Naive thymus-derived CD4-positive, alpha-beta T cell (primary cell): Measurements from ENCODE around the gene TNRC6C. TPM values are rescaled to one million over a fixed set of nuclear protein-coding genes. Genes with fewer than 3 reads are reported as not detected.

Experiments
- ATAC-seq: fragments of 150-1000 bp; cut with Tn5 transposase; 2 replicates; pipeline ENCODE4 v1.10.0; 2021; ENCODE audit warnings: mild to moderate bottlenecking, moderate library complexity
- CTCF ChIA-PET: fragments of 350-600 bp; sonication (Branson Sonifier 250); formaldehyde crosslinking; loops from one replicate; lab custom pipeline; 2021; ENCODE audit warnings: antibody characterized with exemption; lab: Charles Lee
- POLR2A ChIA-PET: fragments of 350-600 bp; sonication (Branson Sonifier 250); formaldehyde crosslinking; loops from one replicate; lab custom pipeline; 2021; ENCODE audit warnings: antibody characterized with exemption, inconsistent platforms; lab: Charles Lee
- DNase-seq, 9 donors: peaks; one replicate each; pipeline versions ENCODE4 v3.0.0 to v3.0.0-alpha.2; 2020 to 2022; ENCODE audit warnings: mixed read lengths in 1 of 9
- H3K27ac ChIP-seq: one replicate; pipeline ENCODE4 v1.7.0; 2013; ENCODE audit warnings: mild to moderate bottlenecking, low read depth, low read length, moderate library complexity
- H3K27me3 ChIP-seq, 2 donors: one replicate each; pipeline ENCODE4 v1.7.0; 2013; ENCODE audit warnings: low read length in 2 of 2, mild to moderate bottlenecking in 2 of 2, moderate library complexity in 2 of 2; ENCODE audit not compliant: control insufficient read depth in 2 of 2, insufficient read depth in 2 of 2
- H3K36me3 ChIP-seq, 3 experiments: 1 replicate in 2 of 3; 2 replicates in 1 of 3; pipeline ENCODE4 v1.7.0; 2013; ENCODE audit warnings: low read length in 3 of 3, mild to moderate bottlenecking in 3 of 3, moderate library complexity in 1 of 3; ENCODE audit not compliant: insufficient read depth in 3 of 3, control insufficient read depth in 2 of 3
- H3K4me1 ChIP-seq, 2 donors: one replicate each; pipeline ENCODE4 v1.7.0; 2013; ENCODE audit warnings: low read length in 2 of 2, mild to moderate bottlenecking in 2 of 2, moderate library complexity in 1 of 2; ENCODE audit not compliant: control insufficient read depth in 2 of 2, insufficient read depth in 2 of 2
- H3K4me3 ChIP-seq: 2 replicates; pipeline ENCODE4 v1.7.0; 2013; ENCODE audit warnings: mild to moderate bottlenecking, low read length
- H3K9me3 ChIP-seq, 3 experiments: 1 replicate in 2 of 3; 2 replicates in 1 of 3; pipeline ENCODE4 v1.7.0; 2013; ENCODE audit warnings: low read length in 3 of 3; ENCODE audit not compliant: control insufficient read depth in 2 of 3
- H3K27ac Mint-ChIP-seq, 9 donors: one replicate each; pipeline ENCODE4 v1.8.0; 2020 to 2022; ENCODE audit warnings: mixed read lengths in 9 of 9, mild to moderate bottlenecking in 8 of 9, moderate library complexity in 5 of 9, inconsistent platforms in 2 of 9
- H3K27me3 Mint-ChIP-seq, 5 donors: one replicate each; pipeline ENCODE4 v1.8.0; 2021 to 2022; ENCODE audit warnings: mixed read lengths in 5 of 5, mild to moderate bottlenecking in 1 of 5
- H3K36me3 Mint-ChIP-seq, 5 donors: one replicate each; pipeline ENCODE4 v1.8.0; 2020 to 2022; ENCODE audit warnings: mixed read lengths in 5 of 5, mild to moderate bottlenecking in 3 of 5, inconsistent platforms in 1 of 5
- H3K4me1 Mint-ChIP-seq, 7 donors: one replicate each; pipeline ENCODE4 v1.8.0; 2020 to 2022; ENCODE audit warnings: mixed read lengths in 7 of 7, mild to moderate bottlenecking in 3 of 7, inconsistent platforms in 1 of 7
- H3K4me3 Mint-ChIP-seq, 10 donors: one replicate each; pipeline ENCODE4 v1.8.0; 2020 to 2022; ENCODE audit warnings: mild to moderate bottlenecking in 10 of 10, mixed read lengths in 10 of 10, moderate library complexity in 6 of 10, inconsistent platforms in 2 of 10
- H3K9me3 Mint-ChIP-seq, 11 donors: one replicate each; pipeline ENCODE4 v1.8.0; 2020 to 2022; ENCODE audit warnings: mixed read lengths in 11 of 11, mild to moderate bottlenecking in 4 of 11, inconsistent platforms in 1 of 11, moderate library complexity in 1 of 11
- intact Hi-C, 2 donors: fragments of 100-400 bp; cut with micrococcal nuclease; formaldehyde crosslinking; loops; one replicate each; pipeline ENCODE4 v1.15.1; 2023
- polyA plus RNA-seq, 2 donors: library from polyadenylated mRNA; unstranded; fragments of 300-500 nt; fragmentation: Illumina TruSeq; gene quantifications; one replicate each; pipeline ENCODE4 v1.2.3, GENCODE V29; 2021
- total RNA-seq, 6 experiments: library from RNA in 5 of 6; stranded (reverse) in 5 of 6; gene quantifications; 1 replicate in 5 of 6; 2 replicates in 1 of 6; pipeline ENCODE4 v1.2.3 and lab custom pipeline; 2021 to 2026

Gene TNRC6C
- total and polyA plus RNA-seq, 7 experiments from 2014 or later = 7.4 to 133 (median 73.4) TPM

- Histone ChIP-seq H3K4me1 (peaks cover 0 to 4% of the 10 kb centered on the region in 2 donors), H3K27me3 (no peaks in the 10 kb centered on the region), H3K4me3 (no peak overlapping the region), H3K27ac (no peak overlapping the region), H3K36me3 (no peaks in the 10 kb centered on the region), H3K9me3 (no peaks in the 10 kb centered on the region)
- POLR2A ChIA-PET = interaction anchor here (0.7 to 1.0 kb wide), 2 partner anchors 42 to 512 kb away, joined by 4 read pairs; partner anchors contain the start of gene TNRC6C
- peaks cover 25 to 70% (median 46%) of the 10 kb centered on the region in 5 donors for H3K27me3 Mint-ChIP-seq
- peak overlapping the region in 9 of 10 donors; percentile 40 to 79 (median 70) for H3K4me3 Mint-ChIP-seq
- H3K9me3 Mint-ChIP-seq = peaks cover 0 to 5% (median 0%) of the 10 kb centered on the region in 11 donors
- no peak for ATAC-seq
- H3K27ac Mint-ChIP-seq = no peak overlapping the region
- no peaks in the 10 kb centered on the region for H3K36me3 Mint-ChIP-seq
- H3K4me1 Mint-ChIP-seq = peaks cover 10 to 26% (median 14%) of the 10 kb centered on the region in 7 donors
- intact Hi-C loops = no loop called here
- no peak for DNase-seq
- CTCF ChIA-PET = interaction anchor here (0.6 to 1.1 kb wide), 4 partner anchors 13 to 104 kb away, joined by 3 to 5 read pairs (median 4); no protein-coding TSS in a partner anchor
Observed at GRCh38 chr17:77916264-77916663, 42.2 kb upstream of the TNRC6C start.

- Histone ChIP-seq H3K27me3 (no peaks in the 10 kb centered on the region), H3K4me3 (no peak overlapping the region), H3K27ac (no peak overlapping the region), H3K36me3 (no peaks in the 10 kb centered on the region), H3K9me3 (no peaks in the 10 kb centered on the region), H3K4me1 (peaks cover 0 to 4% of the 10 kb centered on the region in 2 donors)
- ChIA-PET CTCF (interaction anchor here (1.1 to 1.4 kb wide), 3 partner anchors 12 to 374 kb away, joined by 3 read pairs; no protein-coding TSS in a partner anchor), POLR2A (interaction anchor here (0.6 to 1.0 kb wide), 3 partner anchors 40 to 512 kb away, joined by 3 to 4 read pairs (median 4); partner anchors contain the start of gene TNRC6C)
- Mint-ChIP-seq H3K4me1 (peaks cover 10 to 26% (median 14%) of the 10 kb centered on the region in 7 donors), H3K9me3 (peaks cover 0 to 2% (median 0%) of the 10 kb centered on the region in 11 donors), H3K4me3 (peak overlapping the region; percentile 56 to 79 (median 70)), H3K27ac (peak overlapping the region in 1 of 9 donors; percentile 74), H3K36me3 (no peaks in the 10 kb centered on the region), H3K27me3 (peaks cover 22 to 66% (median 46%) of the 10 kb centered on the region in 5 donors)
- DNase-seq (peak in 1 of 9 donors; percentile 23), ATAC-seq (peak; percentile 89)
- intact Hi-C loops = no loop called here
Observed at GRCh38 chr17:77916703-77917481, 41.6 kb upstream of the TNRC6C start.

- no peak overlapping the region for H3K4me3 ChIP-seq
- H3K9me3 ChIP-seq = no peaks in the 10 kb centered on the region
- CTCF ChIA-PET = interaction anchor here (0.6 kb wide), 1 partner anchor 944 kb away, joined by 4 read pairs; no protein-coding TSS in a partner anchor
- H3K27me3 ChIP-seq = no peaks in the 10 kb centered on the region
- ATAC-seq = no peak
- DNase-seq = no peak
- Mint-ChIP-seq H3K4me1 (peaks cover 10 to 26% (median 14%) of the 10 kb centered on the region in 7 donors), H3K36me3 (no peaks in the 10 kb centered on the region), H3K4me3 (no peak overlapping the region), H3K27ac (no peak overlapping the region), H3K27me3 (peaks cover 22 to 57% (median 44%) of the 10 kb centered on the region in 5 donors), H3K9me3 (peaks cover 0 to 2% (median 0%) of the 10 kb centered on the region in 11 donors)
- no peak overlapping the region for H3K27ac ChIP-seq
- H3K4me1 ChIP-seq = peaks cover 0 to 4% of the 10 kb centered on the region in 2 donors
- POLR2A ChIA-PET = no interaction called here
- intact Hi-C loops = no loop called here
- H3K36me3 ChIP-seq = no peaks in the 10 kb centered on the region
Observed at GRCh38 chr17:77919276-77919675, 39.2 kb upstream of the TNRC6C start.

- Mint-ChIP-seq H3K9me3 (peaks cover 0 to 2% (median 0%) of the 10 kb centered on the region in 11 donors), H3K27ac (no peak overlapping the region), H3K4me3 (no peak overlapping the region), H3K4me1 (peaks cover 1 to 13% (median 12%) of the 10 kb centered on the region in 7 donors), H3K36me3 (no peaks in the 10 kb centered on the region), H3K27me3 (peaks cover 0 to 31% (median 12%) of the 10 kb centered on the region in 5 donors)
- POLR2A ChIA-PET = interaction anchor here (1.2 to 2.1 kb wide), 2 partner anchors 35 to 42 kb away, joined by 4 to 5 read pairs; partner anchors contain the start of gene TNRC6C
- H3K27me3 ChIP-seq = no peaks in the 10 kb centered on the region
- H3K36me3 ChIP-seq = no peaks in the 10 kb centered on the region
- CTCF ChIA-PET = interaction anchor here (0.8 kb wide), 1 partner anchor 97 kb away, joined by 4 read pairs; no protein-coding TSS in a partner anchor
- no peaks in the 10 kb centered on the region for H3K9me3 ChIP-seq
- H3K4me3 ChIP-seq = no peak overlapping the region
- DNase-seq (no peak), ATAC-seq (no peak)
- H3K4me1 ChIP-seq = no peaks in the 10 kb centered on the region
- no peak overlapping the region for H3K27ac ChIP-seq
- intact Hi-C loops = no loop called here
Observed at GRCh38 chr17:77923135-77923534, 35.4 kb upstream of the TNRC6C start.

- no peaks in the 10 kb centered on the region for H3K27me3 ChIP-seq
Observed at GRCh38 chr17:77923776-77924513, 34.6 kb upstream of the TNRC6C start.

GRCh38 chr17:77924757-77925336 lies 33.7 kb upstream of the TNRC6C start:
- H3K27me3 Mint-ChIP-seq = peaks cover 0 to 19% (median 0%) of the 10 kb centered on the region in 5 donors
- Histone ChIP-seq H3K9me3 (no peaks in the 10 kb centered on the region), H3K27me3 (no peaks in the 10 kb centered on the region), H3K4me1 (peaks cover 10% of the 10 kb centered on the region in 2 donors), H3K4me3 (no peak overlapping the region), H3K36me3 (no peaks in the 10 kb centered on the region), H3K27ac (no peak overlapping the region)
- H3K36me3 Mint-ChIP-seq = no peaks in the 10 kb centered on the region
- H3K4me1 Mint-ChIP-seq = peaks cover 12 to 30% (median 27%) of the 10 kb centered on the region in 7 donors
- intact Hi-C loops = no loop called here
- no peak overlapping the region for H3K4me3 Mint-ChIP-seq
- peaks cover 0 to 2% (median 0%) of the 10 kb centered on the region in 11 donors for H3K9me3 Mint-ChIP-seq
- POLR2A ChIA-PET = interaction anchor here (1.2 kb wide), 1 partner anchor 33 kb away, joined by 3 read pairs; the partner anchor contains the start of gene TNRC6C
- DNase-seq = no peak
- no peak for ATAC-seq
- peak overlapping the region in 2 of 9 donors; percentile 6 to 42 for H3K27ac Mint-ChIP-seq
- CTCF ChIA-PET = no interaction called here

More at GRCh38 chr17:77923776-77924513, 34.6 kb upstream of the TNRC6C start:
- Mint-ChIP-seq H3K4me3 (no peak overlapping the region), H3K9me3 (peaks cover 0 to 2% (median 0%) of the 10 kb centered on the region in 11 donors), H3K27ac (no peak overlapping the region), H3K4me1 (peaks cover 4 to 21% (median 18%) of the 10 kb centered on the region in 7 donors), H3K27me3 (peaks cover 0 to 28% (median 8%) of the 10 kb centered on the region in 5 donors), H3K36me3 (no peaks in the 10 kb centered on the region)
- ATAC-seq = no peak
- CTCF ChIA-PET = no interaction called here
- no peak overlapping the region for H3K4me3 ChIP-seq
- intact Hi-C loops = no loop called here
- no peak overlapping the region for H3K27ac ChIP-seq
- DNase-seq = no peak
- POLR2A ChIA-PET = interaction anchor here (1.2 to 2.1 kb wide), 2 partner anchors 34 kb away, joined by 3 to 5 read pairs; partner anchors contain the start of gene TNRC6C
- H3K9me3 ChIP-seq = no peaks in the 10 kb centered on the region
- H3K4me1 ChIP-seq = peaks cover 2 to 3% of the 10 kb centered on the region in 2 donors
- H3K36me3 ChIP-seq = no peaks in the 10 kb centered on the region
